GM21528 (cell line): Measurements from ENCODE around the gene NAALADL2.
"Not testable (repeated sequence)": the region's sequence is repeated elsewhere in the genome, so short reads cannot be mapped to it uniquely, and the experiment has no call there.

Experiments
- ATAC-seq: cut with Tn5 transposase; IDR thresholded peaks from one replicate; pipeline ENCODE4 v1.9.1; 2021; ENCODE audit warnings: mild to moderate bottlenecking, moderate library complexity; ENCODE audit not compliant: unreplicated experiment, low FRiP score

NAALADL2 gene

GRCh38 chr3:175398676-175399075 is 539.5 kb downstream of the NAALADL2 start:
- no peak for ATAC-seq

DNA sequence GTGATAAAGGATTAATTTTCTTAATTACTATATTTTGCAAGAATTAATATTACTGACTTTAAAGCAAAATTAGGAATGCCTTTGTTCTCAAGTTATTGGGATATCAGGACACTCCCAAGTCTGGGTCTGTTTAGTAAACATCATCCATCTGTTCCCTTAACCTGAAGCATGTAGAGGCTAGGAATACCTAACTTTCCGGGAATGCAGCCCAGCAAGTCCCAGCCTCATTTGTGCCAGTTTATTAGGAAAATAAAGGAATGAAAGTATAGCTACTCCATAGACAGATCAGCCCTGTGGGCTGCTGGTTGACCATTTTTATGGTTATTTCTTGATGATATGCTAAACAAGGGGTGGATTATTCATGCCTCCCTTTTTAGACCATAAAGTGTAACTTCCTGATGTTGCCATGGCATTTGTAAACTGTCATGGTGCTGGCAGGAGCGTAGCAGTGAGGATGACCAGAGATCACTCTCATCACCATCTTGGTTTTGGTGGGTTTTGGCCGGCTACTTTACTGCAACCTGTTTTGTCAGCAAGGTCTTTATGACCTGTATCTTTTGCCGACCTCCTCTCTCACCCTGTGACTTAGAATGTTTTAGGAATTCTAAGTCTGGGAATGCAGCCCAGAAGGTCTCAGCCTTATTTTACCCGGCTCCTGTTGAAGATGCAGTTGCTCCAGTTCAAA is 540.2 kb downstream of the NAALADL2 start:
- no peak for ATAC-seq

- ATAC-seq: no peak
These were observed 544.9 kb downstream of the NAALADL2 start for GRCh38 chr3:175404027-175404426.

DNA sequence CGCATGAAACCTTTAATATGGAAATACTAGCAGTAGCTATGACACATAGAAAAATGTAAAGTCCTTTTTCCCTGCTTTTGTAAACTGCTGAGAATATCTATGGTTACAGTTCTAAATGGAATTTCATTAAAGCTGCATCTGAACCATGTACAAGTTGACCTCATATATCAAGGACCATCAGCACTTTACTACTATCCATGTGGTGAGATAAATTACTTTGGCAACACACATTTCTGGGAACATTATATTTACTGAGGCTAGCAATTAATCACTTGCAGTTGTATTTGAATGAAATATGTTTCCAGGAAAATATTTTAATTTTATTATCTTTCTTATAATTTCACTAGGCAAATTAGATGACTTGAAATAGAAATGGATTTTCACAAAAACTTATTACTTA is 545.5 kb downstream of the NAALADL2 start:
- no peak for ATAC-seq

GRCh38 chr3:175410251-175410650 is 551.1 kb downstream of the NAALADL2 start:
- ATAC-seq: no peak

DNA sequence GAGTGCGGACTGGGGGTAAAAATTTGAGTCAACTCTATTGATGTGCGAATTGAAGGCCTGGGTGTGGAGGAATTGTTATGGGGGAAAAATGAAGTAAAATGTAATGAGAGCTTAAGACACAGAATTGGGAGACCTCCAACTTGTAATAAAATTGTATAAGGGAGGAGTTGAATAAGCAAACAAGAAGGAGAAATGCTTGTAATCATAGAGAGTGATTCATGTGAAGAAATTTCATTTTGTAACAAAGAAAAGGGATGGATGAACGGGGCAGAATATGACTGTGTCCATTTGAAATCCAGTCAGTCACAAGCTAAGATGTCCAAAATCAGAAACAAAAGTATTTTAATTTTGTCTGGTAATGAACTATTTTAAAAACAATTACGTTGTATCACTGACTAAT is 552.3 kb downstream of the NAALADL2 start:
- ATAC-seq: no peak

- no peak for ATAC-seq
These were observed 552.8 kb downstream of the NAALADL2 start for GRCh38 chr3:175411946-175412345.

DNA sequence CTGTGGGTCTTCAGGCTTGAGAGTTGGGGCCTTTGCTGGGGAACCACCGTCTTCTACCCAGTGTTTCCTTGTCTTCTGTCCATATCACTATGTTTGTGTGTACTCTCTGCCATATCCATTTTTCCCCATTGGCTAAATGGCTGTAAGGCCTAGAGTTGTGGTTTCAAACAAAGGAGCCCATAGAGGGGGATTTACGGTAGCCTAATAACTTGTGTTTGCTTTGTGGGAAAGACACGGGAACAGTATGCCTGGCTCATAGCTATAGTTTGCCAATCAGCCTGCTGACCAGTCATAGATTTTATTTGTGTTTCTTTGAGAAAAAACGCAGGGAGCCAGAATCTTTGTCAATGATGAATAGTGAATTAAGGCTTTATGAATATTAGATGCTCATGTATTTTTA is 554.8 kb downstream of the NAALADL2 start:
- no peak for ATAC-seq

DNA sequence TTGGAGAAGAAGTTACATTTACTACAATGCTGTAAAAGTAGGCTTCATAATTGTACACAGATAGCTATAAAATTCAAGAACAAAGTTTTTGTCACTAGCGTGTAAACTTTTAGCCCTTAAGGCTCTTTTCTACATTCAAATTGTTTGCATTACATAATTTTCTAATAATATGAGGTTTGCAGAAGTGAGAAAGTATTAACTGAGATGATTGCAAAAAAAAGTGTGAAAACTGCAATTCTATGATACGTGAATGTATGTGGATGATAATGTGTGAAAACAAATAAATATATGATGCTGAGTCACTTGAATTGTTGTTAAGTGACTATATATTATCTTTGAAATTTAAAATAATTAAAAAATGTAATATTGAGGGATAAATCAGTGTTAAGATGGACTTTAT is 557.5 kb downstream of the NAALADL2 start:
- ATAC-seq: no peak

- no peak for ATAC-seq
These were observed 558.3 kb downstream of the NAALADL2 start for GRCh38 chr3:175417426-175417825.

- ATAC-seq: no peak
These were observed 562.8 kb downstream of the NAALADL2 start for GRCh38 chr3:175421902-175422301.

DNA sequence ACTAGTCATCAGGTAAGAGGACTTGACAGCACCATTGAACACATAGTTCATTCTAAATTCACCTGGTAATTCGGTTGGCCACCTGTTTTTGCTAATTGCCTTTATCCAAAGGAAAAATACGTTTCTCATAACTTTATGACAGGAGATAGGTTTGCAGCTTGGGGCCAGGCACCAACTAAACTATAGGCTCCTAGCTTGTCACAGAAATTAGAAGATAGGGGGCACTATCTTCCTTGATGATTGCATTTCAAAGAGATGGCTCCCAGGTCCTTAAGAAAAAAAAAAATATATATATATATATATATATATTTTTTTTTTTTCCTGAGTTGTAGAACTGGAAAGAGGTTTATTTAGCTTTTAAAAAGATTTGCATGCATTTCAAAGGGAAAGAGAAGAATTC is 563.6 kb downstream of the NAALADL2 start:
- no peak for ATAC-seq

- not testable (repeated sequence) for ATAC-seq
These were observed 564.7 kb downstream of the NAALADL2 start for GRCh38 chr3:175423848-175424247.

DNA sequence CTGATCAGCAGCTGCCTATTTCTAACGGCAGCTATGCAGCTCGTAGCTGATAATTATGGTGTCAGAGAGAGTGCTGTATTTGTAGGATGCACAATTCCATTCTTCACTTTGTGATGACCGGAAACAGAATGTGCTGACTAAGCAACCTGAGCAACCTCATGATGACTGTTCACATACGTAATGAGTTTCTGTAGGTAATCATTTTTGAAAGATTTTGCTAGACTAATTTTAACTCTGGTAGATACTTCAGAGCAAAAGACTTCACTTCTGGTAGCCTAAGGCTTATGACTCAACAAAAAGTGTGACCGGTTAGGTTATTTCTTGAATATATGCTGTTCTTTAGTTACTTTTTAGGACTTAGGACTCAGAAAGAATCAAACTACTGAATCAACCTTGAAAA is 567.7 kb downstream of the NAALADL2 start:
- no peak for ATAC-seq

GRCh38 chr3:175428466-175428865 is 569.3 kb downstream of the NAALADL2 start:
- no peak for ATAC-seq

GRCh38 chr3:175430983-175431773 is 572.0 kb downstream of the NAALADL2 start:
- ATAC-seq: no peak

DNA sequence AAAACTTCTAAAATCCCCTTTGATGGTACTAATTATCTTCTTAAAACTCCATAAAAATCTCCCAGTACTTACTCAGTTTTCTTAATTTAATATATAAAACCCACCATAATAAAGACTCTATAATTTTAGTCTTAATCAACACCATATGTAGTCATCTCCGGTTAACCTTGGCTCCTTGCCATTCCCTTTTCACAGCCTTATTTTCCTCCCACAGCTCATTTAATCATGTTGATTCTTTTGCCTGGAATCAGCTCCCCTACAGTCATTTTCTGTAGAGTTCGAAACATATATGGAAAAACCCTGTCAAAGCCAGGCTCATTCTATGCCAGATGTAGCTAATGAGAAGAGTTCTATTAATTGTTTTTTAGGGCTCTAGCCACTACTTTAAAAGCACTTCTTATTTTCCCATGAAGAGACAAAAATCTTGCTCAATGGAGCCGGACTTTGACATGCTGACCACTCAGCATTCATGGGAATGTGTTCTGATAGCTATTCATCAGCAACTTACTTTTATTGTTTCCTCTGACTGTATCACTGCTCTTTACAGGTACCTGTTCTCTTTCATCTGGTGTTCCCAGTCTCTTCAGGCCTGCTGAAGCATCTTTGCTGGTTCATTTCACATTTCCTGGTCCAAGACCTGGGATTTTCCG is 573.4 kb downstream of the NAALADL2 start:
- ATAC-seq: no peak

DNA sequence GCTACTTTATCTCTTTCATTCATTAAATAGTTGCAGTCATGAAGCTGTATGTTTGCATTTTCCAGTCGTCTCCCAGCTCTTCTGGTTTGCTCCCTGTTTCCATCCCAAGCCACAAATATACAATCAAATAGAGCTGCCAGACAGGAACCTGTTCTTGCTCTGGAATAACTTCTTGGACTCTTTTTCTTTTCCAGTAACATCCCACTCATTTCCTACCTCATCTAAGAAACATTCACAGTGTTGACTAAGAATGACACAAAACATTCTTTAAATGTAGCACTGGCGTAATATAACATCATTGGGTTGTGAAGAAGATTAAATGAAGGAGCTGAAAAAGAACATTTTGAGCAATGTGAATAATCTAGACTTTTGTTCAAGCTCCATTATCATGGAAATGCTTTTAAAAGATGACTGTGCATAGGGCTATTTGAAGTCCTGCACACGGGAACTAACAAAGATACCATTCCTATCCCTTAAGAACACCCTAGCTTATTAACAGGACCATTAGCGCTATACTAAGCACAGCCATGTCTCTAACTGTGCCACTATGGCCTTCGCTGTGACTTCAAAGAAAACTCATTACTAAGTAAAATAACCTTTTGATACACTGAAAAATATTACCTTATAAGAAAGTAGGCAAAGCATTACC is 574.0 kb downstream of the NAALADL2 start:
- no peak for ATAC-seq

- no peak for ATAC-seq
These were observed 575.4 kb downstream of the NAALADL2 start for GRCh38 chr3:175434561-175434960.

- ATAC-seq: no peak
These were observed 584.5 kb downstream of the NAALADL2 start for GRCh38 chr3:175443682-175444081.

DNA sequence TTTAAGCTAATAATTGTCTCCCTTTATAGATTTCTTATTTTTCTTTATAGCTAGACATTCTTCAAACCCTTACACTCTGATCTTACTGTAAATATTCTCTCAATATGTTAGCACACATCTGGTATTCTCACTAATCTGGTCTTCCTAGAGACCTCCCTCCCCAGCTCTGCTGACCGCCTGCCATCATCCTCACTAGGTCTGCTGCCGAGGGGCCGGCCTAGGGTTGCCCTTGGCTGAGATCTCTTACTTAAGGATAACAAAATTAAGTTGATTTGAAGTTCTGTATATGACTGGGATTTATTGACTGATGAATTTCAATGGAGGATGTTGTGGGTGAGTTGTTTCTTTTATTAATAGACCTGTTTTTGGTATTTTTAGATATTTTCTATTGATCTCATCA is 586.6 kb downstream of the NAALADL2 start:
- ATAC-seq: no peak
